GM19238 (cell line): ENCODE results near the gene COL23A1.
"Not testable (repeated sequence)": the region's sequence is repeated elsewhere in the genome, so short reads cannot be mapped to it uniquely, and the experiment has no call there.

Experiments used
- DNase-seq: peaks from one replicate; pipeline ENCODE4 v3.0.0; 2011; ENCODE audit warnings: low spot score; ENCODE audit not compliant: insufficient read length

The COL23A1 gene

GRCh38 chr5:178231539-178232123 is 358.6 kb downstream of the COL23A1 start:
- no peak for DNase-seq

GRCh38 chr5:178230879-178231538 is 359.2 kb downstream of the COL23A1 start:
- DNase-seq = no peak

- no peak for DNase-seq
Observed at GRCh38 chr5:178229861-178230260, 360.3 kb downstream of the COL23A1 start.

GRCh38 chr5:178229111-178229510 is 361.1 kb downstream of the COL23A1 start:
- not testable (repeated sequence) for DNase-seq

- no peak for DNase-seq
Observed at GRCh38 chr5:178228609-178229008, 361.6 kb downstream of the COL23A1 start.

GRCh38 chr5:178227929-178228328 is 362.3 kb downstream of the COL23A1 start:
- no peak for DNase-seq

- no peak for DNase-seq
Observed at GRCh38 chr5:178227138-178227659, 363.0 kb downstream of the COL23A1 start.

- no peak for DNase-seq
Observed at GRCh38 chr5:178225174-178225573, 365.0 kb downstream of the COL23A1 start.

DNA sequence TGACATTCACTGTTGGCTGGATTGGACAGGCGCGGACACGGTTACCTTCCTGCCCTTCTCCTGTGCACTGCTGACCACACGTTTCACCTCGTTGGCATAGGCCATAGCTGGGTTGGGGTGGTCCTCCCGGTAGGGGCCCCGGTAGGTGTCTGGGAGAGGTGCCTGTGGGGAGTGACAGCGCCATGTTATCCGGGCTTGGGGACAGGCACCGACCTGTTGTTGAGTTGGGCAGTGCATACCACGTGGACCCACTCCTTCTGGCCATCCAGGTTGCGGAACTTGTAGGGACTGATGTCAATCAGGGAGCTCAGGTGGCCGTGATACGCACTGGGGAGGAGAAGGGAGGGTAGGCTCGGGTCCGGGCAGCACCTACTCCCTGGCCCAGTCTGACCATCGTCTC is 365.8 kb downstream of the COL23A1 start:
- DNase-seq = no peak

DNA sequence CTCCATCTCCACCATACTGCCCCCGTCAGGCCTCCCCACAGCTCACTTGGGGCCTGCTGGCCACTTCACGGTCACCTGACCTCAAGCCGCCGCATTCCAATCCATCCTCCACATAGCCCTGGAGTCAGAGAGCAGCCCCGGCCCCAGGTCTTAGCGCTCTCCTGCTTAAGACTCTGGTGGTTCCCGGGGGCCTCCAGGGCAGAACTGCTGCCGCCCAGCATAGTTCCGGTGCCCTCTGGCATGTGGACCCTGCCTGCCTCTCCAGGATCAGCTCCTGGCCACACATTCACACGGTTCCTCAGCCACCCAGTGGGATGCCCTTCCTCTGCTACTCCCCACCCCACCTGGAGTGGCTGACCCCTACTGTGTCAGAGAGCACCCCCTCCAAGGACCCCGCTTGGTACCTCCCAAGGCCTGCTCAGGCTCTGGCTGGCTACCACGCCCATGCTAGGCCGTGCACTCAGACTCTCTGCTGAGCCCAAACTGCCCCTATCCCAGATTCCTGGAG is 366.3 kb downstream of the COL23A1 start:
- no peak for DNase-seq

DNA sequence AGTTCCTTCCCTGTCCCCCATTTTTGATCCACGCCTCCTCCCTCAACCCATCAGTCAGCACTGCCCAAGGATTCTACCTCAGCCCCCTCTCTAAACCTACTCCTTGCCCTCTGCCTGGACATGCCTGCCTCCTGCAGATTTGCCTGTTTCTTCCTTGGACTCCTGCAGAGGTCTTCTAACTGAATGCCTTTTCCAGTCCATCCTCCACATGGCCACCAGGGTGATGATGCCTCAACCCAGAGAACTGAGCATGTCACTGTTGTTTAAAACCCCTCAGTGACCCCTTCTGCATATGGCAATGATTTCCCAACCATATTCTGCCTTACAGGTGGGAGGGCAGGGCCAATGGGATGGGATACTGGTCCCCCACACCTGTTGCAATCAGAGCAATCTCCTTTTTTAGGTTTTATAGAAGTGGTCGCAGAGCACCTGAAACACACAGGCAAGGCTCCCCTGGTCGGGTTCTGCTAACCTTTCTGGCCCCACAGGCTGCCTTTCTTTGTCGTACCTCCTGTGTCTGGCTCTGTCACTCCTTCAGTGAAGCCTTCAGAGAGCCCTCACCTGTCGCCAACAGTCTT is 366.9 kb downstream of the COL23A1 start:
- no peak for DNase-seq

- DNase-seq = no peak
Observed at GRCh38 chr5:178222292-178222691, 367.9 kb downstream of the COL23A1 start.

GRCh38 chr5:178221853-178222252 is 368.3 kb downstream of the COL23A1 start:
- DNase-seq = no peak

DNA sequence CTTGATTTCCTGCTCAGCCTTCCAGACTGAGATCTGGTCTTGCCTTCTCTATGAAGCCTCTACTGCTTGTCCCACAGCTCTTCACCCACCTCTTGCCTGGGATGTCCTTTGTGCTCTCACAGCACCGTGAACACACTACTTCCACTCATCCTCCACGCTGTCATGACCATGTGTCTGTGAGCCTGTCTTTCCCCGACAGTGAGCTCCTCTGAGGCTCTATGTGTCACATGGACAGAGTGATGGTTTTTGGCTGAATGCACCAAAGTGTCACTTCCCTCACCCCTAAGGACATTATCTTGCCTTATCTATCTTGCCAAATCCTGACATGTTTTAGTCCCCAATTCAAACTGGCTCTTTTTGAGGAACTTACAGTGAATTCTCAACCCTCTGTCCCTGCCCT is 368.9 kb downstream of the COL23A1 start:
- DNase-seq = no peak

DNA sequence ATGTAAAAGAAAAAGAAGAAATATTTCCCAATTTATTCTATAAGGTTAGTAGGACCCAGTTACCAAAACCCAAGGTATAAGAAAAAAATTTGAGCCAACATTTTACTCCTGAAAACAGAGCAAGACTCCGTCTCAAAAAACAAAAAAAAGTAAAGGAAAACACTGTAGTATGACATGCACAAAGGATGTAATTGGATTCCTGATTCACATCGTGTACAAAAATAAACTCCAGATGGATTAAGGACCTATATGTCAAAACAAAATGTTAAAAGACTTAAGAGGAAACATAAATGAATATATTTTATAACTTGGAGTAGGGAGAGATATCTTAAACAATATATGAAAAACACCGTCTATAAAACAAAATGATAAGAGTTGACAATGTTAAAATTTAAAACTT is 371.4 kb downstream of the COL23A1 start:
- DNase-seq = no peak

DNA sequence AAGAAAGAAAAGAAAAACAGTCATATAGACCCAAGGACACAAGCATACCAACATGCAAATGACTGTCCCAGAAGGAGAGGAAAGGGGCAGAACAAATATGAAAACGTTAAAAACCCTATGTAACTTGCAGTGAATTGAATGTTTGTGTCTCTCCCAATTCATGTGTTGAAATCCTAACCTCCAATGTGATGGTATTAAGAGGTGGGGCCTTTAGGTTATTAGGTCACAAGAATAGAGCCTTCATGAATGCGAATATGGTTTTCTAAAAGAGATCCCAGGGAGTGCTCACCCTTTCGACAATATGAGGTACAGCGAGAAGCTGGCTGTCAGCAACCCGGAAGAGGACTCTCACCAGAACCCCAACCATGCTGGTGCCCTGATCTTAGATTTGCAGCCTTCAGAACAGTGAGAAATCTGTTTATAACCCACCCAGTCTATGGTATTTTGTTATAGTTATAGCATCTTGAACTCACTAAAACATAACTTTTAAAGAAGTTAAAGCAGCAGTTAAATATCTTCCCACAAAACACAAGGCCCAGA is 371.9 kb downstream of the COL23A1 start:
- DNase-seq = no peak

- DNase-seq = no peak
Observed at GRCh38 chr5:178216779-178217178, 373.4 kb downstream of the COL23A1 start.

DNA sequence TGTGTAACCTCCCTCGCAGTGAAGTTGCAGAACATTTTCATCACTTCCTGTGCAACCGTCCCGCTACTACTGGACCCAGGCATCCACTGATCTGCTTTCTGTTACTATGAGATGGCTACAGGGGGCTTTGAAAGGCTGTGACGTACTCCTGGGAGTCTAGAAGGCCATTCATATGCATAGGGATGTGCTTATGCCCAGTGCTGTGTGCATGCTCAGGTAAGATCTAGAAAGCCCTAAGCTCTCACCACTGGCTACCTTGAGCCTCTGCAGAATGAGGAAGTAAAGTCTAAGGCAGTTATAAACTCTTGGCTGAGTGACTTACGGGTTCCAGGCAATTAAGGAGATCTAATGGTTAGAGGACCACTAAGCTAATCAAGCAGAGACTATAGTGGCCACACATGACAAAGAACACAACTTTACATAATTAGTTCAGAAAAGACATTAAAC is 374.1 kb downstream of the COL23A1 start:
- DNase-seq = no peak

- no peak for DNase-seq
Observed at GRCh38 chr5:178215280-178216002, 374.8 kb downstream of the COL23A1 start.

GRCh38 chr5:178214160-178214803 is 375.9 kb downstream of the COL23A1 start:
- DNase-seq = no peak

DNA sequence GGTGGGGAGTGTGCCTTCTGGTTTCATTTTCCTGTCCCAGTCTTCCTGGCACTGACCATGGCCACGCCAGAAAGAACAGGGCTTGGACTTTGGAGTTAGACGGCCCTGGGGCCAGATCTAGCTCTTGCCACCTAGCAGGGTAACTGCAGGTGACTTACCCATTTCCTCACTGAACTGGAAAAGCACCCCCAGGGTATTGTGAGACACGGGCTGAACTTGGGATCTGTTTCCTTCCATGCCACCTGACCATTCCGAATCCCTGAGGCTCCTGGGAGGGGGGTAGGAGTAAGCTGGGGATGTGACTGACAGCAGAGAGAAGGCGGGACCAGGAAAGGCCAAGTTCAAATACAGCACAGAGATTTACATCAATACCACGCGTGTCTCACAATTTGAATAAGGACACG is 376.4 kb downstream of the COL23A1 start:
- DNase-seq = no peak
